GM21619 (cell line): ENCODE measurements around the gene SIGLEC10.
"Not testable (repeated sequence)": the region's sequence is repeated elsewhere in the genome, so short reads cannot be mapped to it uniquely, and the experiment has no call there.

ENCODE experiments used
- ATAC-seq: cut with Tn5 transposase; IDR thresholded peaks from one replicate; pipeline ENCODE4 v1.9.1; 2021; ENCODE audit not compliant: unreplicated experiment

SIGLEC10 gene

GRCh38 chr19:51417107-51417809 is at the start of gene SIGLEC10:
Gene SIGLEC10, minus strand, starts transcription at chr19:51417642. Its CDS starts 61 bp downstream, at chr19:51417581.
- peak; percentile 67 for ATAC-seq

GRCh38 chr19:51466723-51467122 is 49.3 kb upstream of the SIGLEC10 start:
- no peak for ATAC-seq

- not testable (repeated sequence) for ATAC-seq
These were observed 46.6 kb upstream of the SIGLEC10 start for GRCh38 chr19:51463976-51464581.

GRCh38 chr19:51462681-51463080 is 45.2 kb upstream of the SIGLEC10 start:
- no peak for ATAC-seq

- ATAC-seq: no peak
These were observed 44.8 kb upstream of the SIGLEC10 start for GRCh38 chr19:51462276-51462675.

- no peak for ATAC-seq
These were observed 44.3 kb upstream of the SIGLEC10 start for GRCh38 chr19:51461723-51462161.

GRCh38 chr19:51460164-51460992 is 42.9 kb upstream of the SIGLEC10 start:
- no peak for ATAC-seq

GRCh38 chr19:51458899-51459505 is 41.6 kb upstream of the SIGLEC10 start:
- ATAC-seq: no peak

GRCh38 chr19:51458051-51458645 is 40.7 kb upstream of the SIGLEC10 start, which contains the start of gene SIGLEC8:
Gene SIGLEC8, minus strand, starts transcription at chr19:51458454. Its CDS starts 67 bp downstream, at chr19:51458387.
- no peak for ATAC-seq

GRCh38 chr19:51457351-51458013 is 40.0 kb upstream of the SIGLEC10 start:
- ATAC-seq: no peak

- no peak for ATAC-seq
These were observed 39.3 kb upstream of the SIGLEC10 start for GRCh38 chr19:51456541-51457290.

GRCh38 chr19:51450730-51451307 is 33.4 kb upstream of the SIGLEC10 start:
- ATAC-seq: no peak

- ATAC-seq: no peak
These were observed 31.1 kb upstream of the SIGLEC10 start for GRCh38 chr19:51448411-51449016.

- ATAC-seq: no peak
These were observed 30.6 kb upstream of the SIGLEC10 start for GRCh38 chr19:51448011-51448410.

- ATAC-seq: not testable (repeated sequence)
These were observed 30.1 kb upstream of the SIGLEC10 start for GRCh38 chr19:51447510-51447909.

- ATAC-seq: peak; percentile 94
These were observed 24.3 kb upstream of the SIGLEC10 start for GRCh38 chr19:51441410-51442390.

- ATAC-seq: no peak
These were observed 23.5 kb upstream of the SIGLEC10 start for GRCh38 chr19:51440846-51441409.
